MM.1S (cell line): ENCODE results near the gene SUSD2.

ENCODE experiments used
- DNase-seq: peaks from one replicate; pipeline ENCODE4 v3.0.0-alpha.2; 2015
- H2AFZ ChIP-seq: fragments of 300-600 bp; sonication (generic); 2 replicates; pipeline ENCODE4 v1.6.0; 2016; ENCODE audit warnings: antibody characterized with exemption, low read length
- H3F3A ChIP-seq: fragments of 300-600 bp; sonication (generic); 2 replicates; pipeline ENCODE4 v1.6.1; 2016; ENCODE audit warnings: mild to moderate bottlenecking, antibody characterized with exemption, low read length, moderate library complexity, mixed read lengths; ENCODE audit not compliant: insufficient read depth
- H3K27ac ChIP-seq: fragments of 300-600 bp; sonication (generic); 2 replicates; pipeline ENCODE4 v1.5.1; 2016; ENCODE audit warnings: mild to moderate bottlenecking, low read length
- H3K27me3 ChIP-seq: fragments of 300-600 bp; sonication (generic); replicated peaks from 2 replicates; pipeline ENCODE4 v1.6.0; 2016; ENCODE audit warnings: low read length; ENCODE audit not compliant: insufficient read depth
- H3K36me3 ChIP-seq: fragments of 300-600 bp; sonication (generic); replicated peaks from 2 replicates; pipeline ENCODE4 v1.6.1; 2016; ENCODE audit warnings: mild to moderate bottlenecking, low read length, mixed read lengths; ENCODE audit not compliant: insufficient read depth
- H3K4me1 ChIP-seq: fragments of 300-600 bp; sonication (generic); 2 replicates; pipeline ENCODE4 v1.6.1; 2016; ENCODE audit warnings: low read length, mixed read lengths
- H3K4me2 ChIP-seq: fragments of 300-600 bp; sonication (generic); 2 replicates; pipeline ENCODE4 v1.6.0; 2016; ENCODE audit warnings: low read depth, low read length
- H3K4me3 ChIP-seq: fragments of 300-600 bp; sonication (generic); 2 replicates; pipeline ENCODE4 v1.5.1; 2016; ENCODE audit warnings: low read length, mixed read lengths
- H3K79me2 ChIP-seq: fragments of 300-600 bp; sonication (generic); 2 replicates; pipeline ENCODE4 v1.6.1; 2016; ENCODE audit warnings: mixed run types, low read length, mixed read lengths
- H3K9ac ChIP-seq: fragments of 300-600 bp; sonication (generic); 2 replicates; pipeline ENCODE4 v1.6.1; 2016; ENCODE audit warnings: low read length, mixed read lengths
- H3K9me2 ChIP-seq: fragments of 300-600 bp; sonication (generic); replicated peaks from 2 replicates; pipeline ENCODE4 v1.6.1; 2016; ENCODE audit warnings: mild to moderate bottlenecking, low read length, mixed read lengths; ENCODE audit not compliant: insufficient read depth
- H3K9me3 ChIP-seq: fragments of 300-600 bp; sonication (generic); replicated peaks from 2 replicates; pipeline ENCODE4 v1.6.1; 2016; ENCODE audit warnings: mild to moderate bottlenecking, low read length, mixed read lengths; ENCODE audit not compliant: insufficient read depth
- H4K20me1 ChIP-seq: fragments of 300-600 bp; sonication (generic); 2 replicates; pipeline ENCODE4 v1.6.1; 2016; ENCODE audit warnings: mild to moderate bottlenecking, low read length, moderate library complexity, mixed read lengths; ENCODE audit not compliant: insufficient read depth
- EZH2 ChIP-seq: fragments of 300-600 bp; sonication (generic); optimal IDR thresholded peaks from 2 replicates; pipeline ENCODE3; 2017; ENCODE audit warnings: low read depth, mild to moderate bottlenecking, antibody characterized with exemption, low read length, mixed read lengths
- EZH2phosphoT487 ChIP-seq: fragments of 300-600 bp; sonication (generic); IDR thresholded peaks from 2 replicates; pipeline ENCODE4 v1.6.1; 2018; ENCODE audit warnings: antibody characterized with exemption, low read length
- TF ChIP-seq, protein P1 (sequence below): fragments of 300-600 bp; sonication (generic); IDR thresholded peaks from 2 replicates; pipeline ENCODE4 v1.5.1; 2016; ENCODE audit warnings: antibody characterized with exemption, low read length, mixed read lengths

SUSD2 gene

DNA sequence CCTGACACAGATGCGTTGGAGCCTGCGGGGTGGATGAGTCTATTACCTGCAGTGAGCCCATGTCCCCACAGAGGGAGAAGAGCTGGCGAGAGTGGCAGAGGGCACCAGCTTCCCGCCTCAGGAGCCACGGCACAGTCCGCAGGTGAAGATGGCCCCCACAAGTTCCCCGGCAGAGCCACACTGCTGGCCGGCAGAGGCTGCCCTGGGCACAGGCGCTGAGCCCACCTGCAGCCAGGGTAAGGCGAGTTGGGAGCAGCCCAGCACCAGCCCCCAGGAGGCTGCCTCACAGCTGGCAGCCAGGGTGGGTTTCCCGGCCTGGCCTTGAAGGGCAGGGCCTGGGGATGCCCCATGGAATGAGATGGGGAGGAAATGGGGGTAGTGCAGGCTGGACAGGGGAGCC is 5.2 kb upstream of the SUSD2 start:
- Histone ChIP-seq H3K36me3 (no peaks in the 10 kb centered on the region), H3K9me3 (no peaks in the 10 kb centered on the region), H3K9ac (no peak overlapping the region), H3K27me3 (no peaks in the 10 kb centered on the region), H3K4me3 (no peak overlapping the region), H3F3A (no peaks in the 10 kb centered on the region), H3K79me2 (no peaks in the 10 kb centered on the region), H3K4me1 (no peaks in the 10 kb centered on the region), H4K20me1 (no peaks in the 10 kb centered on the region), H3K4me2 (no peak overlapping the region), H3K9me2 (no peaks in the 10 kb centered on the region), H3K27ac (no peak overlapping the region), H2AFZ (no peak overlapping the region)
- no peak for DNase-seq
- no peak for TF ChIP-seq EZH2
- no peak for TF ChIP-seq EZH2phosphoT487
- TF ChIP-seq, protein P1, sequence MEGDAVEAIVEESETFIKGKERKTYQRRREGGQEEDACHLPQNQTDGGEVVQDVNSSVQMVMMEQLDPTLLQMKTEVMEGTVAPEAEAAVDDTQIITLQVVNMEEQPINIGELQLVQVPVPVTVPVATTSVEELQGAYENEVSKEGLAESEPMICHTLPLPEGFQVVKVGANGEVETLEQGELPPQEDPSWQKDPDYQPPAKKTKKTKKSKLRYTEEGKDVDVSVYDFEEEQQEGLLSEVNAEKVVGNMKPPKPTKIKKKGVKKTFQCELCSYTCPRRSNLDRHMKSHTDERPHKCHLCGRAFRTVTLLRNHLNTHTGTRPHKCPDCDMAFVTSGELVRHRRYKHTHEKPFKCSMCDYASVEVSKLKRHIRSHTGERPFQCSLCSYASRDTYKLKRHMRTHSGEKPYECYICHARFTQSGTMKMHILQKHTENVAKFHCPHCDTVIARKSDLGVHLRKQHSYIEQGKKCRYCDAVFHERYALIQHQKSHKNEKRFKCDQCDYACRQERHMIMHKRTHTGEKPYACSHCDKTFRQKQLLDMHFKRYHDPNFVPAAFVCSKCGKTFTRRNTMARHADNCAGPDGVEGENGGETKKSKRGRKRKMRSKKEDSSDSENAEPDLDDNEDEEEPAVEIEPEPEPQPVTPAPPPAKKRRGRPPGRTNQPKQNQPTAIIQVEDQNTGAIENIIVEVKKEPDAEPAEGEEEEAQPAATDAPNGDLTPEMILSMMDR = no peak

DNA sequence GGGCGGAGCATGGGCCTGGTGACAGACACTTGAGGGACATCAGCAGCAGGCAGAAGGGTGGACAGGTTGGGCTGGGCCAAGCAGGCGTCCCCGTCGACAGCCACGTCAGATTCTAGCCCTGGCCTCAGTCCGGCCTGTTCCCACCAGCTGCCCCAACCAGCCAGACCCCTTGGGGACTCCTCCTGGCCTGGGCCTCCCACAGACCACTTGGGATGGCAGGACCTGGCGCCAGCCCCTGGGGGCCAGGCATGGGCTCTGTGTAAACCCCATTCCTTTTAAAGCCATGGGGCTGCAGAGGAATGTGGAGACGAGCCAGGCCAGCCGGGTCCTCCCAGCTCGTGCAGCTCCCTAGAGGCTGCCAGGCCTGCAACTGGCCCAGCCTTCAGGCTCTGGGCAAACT is 4.7 kb upstream of the SUSD2 start:
- Histone ChIP-seq H3K4me2 (no peak overlapping the region), H4K20me1 (no peaks in the 10 kb centered on the region), H3K9me3 (no peaks in the 10 kb centered on the region), H3K9ac (no peak overlapping the region), H3K27ac (no peak overlapping the region), H3F3A (no peaks in the 10 kb centered on the region), H3K4me3 (no peak overlapping the region), H3K4me1 (no peaks in the 10 kb centered on the region), H3K36me3 (no peaks in the 10 kb centered on the region), H3K9me2 (no peaks in the 10 kb centered on the region), H3K79me2 (no peaks in the 10 kb centered on the region), H2AFZ (no peak overlapping the region), H3K27me3 (no peaks in the 10 kb centered on the region)
- no peak for TF ChIP-seq EZH2
- TF ChIP-seq, protein P1 = no peak
- TF ChIP-seq EZH2phosphoT487 = no peak
- no peak for DNase-seq

DNA sequence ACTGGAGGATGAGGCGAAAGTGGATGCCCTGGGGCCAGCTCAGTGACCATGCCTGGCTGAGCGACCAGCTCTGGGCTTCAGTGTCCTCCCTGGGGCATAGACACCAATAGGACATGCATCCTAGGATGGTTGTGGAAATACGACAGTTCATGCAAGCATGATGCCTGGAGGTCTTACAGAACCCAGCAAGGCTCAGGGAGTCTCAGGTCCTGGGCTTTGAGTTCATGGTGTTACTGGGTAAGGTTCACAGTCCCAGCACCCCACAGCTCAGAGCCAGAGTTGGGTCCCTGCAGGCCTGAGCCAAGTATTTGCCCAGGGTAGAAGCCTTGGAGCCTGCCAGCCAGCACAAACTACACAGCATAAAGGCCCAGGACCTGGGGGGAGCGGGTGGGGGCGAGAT is 4.2 kb upstream of the SUSD2 start:
- no peaks in the 10 kb centered on the region for H3K9me2 ChIP-seq
- no peak overlapping the region for H3K9ac ChIP-seq
- no peak overlapping the region for H2AFZ ChIP-seq
- no peaks in the 10 kb centered on the region for H4K20me1 ChIP-seq
- H3K9me3 ChIP-seq = no peaks in the 10 kb centered on the region
- no peak overlapping the region for H3K27ac ChIP-seq
- no peak overlapping the region for H3K4me3 ChIP-seq
- no peaks in the 10 kb centered on the region for H3K27me3 ChIP-seq
- TF ChIP-seq, protein P1 = no peak
- no peak for TF ChIP-seq EZH2
- TF ChIP-seq EZH2phosphoT487 = no peak
- H3K36me3 ChIP-seq = no peaks in the 10 kb centered on the region
- no peaks in the 10 kb centered on the region for H3K79me2 ChIP-seq
- no peak for DNase-seq
- H3K4me2 ChIP-seq = no peak overlapping the region
- H3F3A ChIP-seq = no peaks in the 10 kb centered on the region
- no peaks in the 10 kb centered on the region for H3K4me1 ChIP-seq
